ENCODE measurements around the gene HSD17B11. TPM values are rescaled to one million over a fixed set of nuclear protein-coding genes. Genes with fewer than 3 reads are reported as not detected.
"Not testable (repeated sequence)": the region's sequence is repeated elsewhere in the genome, so short reads cannot be mapped to it uniquely, and the experiment has no call there.

HSD17B11 gene
- total RNA-seq, 2 experiments from 2014 or later, result 21.2 to 21.7 TPM

DNA sequence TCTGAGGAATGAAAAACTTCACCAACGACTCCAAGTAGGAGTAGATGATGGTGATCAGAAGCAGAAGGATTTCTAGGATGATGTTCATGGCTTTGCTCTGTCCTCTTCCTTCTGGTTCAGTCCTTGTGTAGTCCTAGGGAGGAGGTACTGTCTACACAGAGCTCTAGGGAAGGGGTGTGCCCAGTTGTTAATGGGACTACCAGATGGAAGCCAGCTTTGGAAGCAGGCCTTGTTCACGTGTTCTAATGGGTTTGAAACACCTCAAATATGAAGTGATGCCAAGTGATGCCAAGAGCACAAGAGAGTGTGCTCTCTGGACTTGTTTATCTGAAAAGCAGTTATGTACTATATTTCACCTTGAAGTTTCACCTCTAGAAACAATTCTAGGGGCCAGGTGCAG, 68.2 kb downstream of the HSD17B11 start, which contains the start of gene HSD17B13:
TSS of gene HSD17B13 (minus strand) at position 129 of the 400 bp plus-strand sequence. CDS start at position 88, 41 bp downstream.
- no peak for ATAC-seq
- H3K4me3 Mint-ChIP-seq, result no peak within 1 kb of the TSS
- no peaks in the 10 kb centered on the region for H3K4me1 Mint-ChIP-seq (ENCODE audit: low read depth)
- H3K27me3 Mint-ChIP-seq, result no peaks in the 10 kb centered on the region
- no peaks in the 10 kb centered on the region for H3K36me3 Mint-ChIP-seq (ENCODE audit: low read depth)
- no peaks in the 10 kb centered on the region for H3K9me3 Mint-ChIP-seq
- TF ChIP-seq, protein P1, sequence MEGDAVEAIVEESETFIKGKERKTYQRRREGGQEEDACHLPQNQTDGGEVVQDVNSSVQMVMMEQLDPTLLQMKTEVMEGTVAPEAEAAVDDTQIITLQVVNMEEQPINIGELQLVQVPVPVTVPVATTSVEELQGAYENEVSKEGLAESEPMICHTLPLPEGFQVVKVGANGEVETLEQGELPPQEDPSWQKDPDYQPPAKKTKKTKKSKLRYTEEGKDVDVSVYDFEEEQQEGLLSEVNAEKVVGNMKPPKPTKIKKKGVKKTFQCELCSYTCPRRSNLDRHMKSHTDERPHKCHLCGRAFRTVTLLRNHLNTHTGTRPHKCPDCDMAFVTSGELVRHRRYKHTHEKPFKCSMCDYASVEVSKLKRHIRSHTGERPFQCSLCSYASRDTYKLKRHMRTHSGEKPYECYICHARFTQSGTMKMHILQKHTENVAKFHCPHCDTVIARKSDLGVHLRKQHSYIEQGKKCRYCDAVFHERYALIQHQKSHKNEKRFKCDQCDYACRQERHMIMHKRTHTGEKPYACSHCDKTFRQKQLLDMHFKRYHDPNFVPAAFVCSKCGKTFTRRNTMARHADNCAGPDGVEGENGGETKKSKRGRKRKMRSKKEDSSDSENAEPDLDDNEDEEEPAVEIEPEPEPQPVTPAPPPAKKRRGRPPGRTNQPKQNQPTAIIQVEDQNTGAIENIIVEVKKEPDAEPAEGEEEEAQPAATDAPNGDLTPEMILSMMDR (IDR thresholded peaks at IDR 0.05), result no peak
- POLR2A ChIA-PET, result no interaction called here
- intact Hi-C loops (cut with micrococcal nuclease), result no loop called here
- no peak within 1 kb of the TSS for H3K27ac Mint-ChIP-seq
- no peak for DNase-seq
- CTCF ChIA-PET, result no interaction called here

DNA sequence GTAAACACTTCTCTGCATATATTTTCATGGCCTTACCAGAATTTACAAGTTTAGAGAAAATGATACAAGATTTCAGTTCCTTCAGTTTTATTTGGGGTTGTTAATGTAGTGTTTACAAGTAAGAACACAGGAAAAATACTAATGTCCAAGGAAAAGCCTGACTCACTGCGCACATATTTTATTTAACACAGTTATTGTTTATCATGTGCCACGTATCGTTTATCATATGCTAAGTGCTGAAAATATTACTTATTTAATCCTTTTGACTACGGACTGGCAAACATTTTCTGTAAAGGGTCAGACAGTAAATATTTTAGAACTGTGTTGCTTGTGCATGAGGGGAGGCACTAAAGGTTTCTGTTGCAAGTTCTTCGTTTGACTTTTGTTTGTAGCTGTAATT, 69.1 kb downstream of the HSD17B11 start:
- Mint-ChIP-seq H3K27me3 (no peaks in the 10 kb centered on the region), H3K9me3 (no peaks in the 10 kb centered on the region), H3K36me3 (ENCODE audit: low read depth) (no peaks in the 10 kb centered on the region), H3K4me3 (no peak overlapping the region), H3K4me1 (ENCODE audit: low read depth) (no peaks in the 10 kb centered on the region), H3K27ac (no peak overlapping the region)
- TF ChIP-seq, protein P1 (IDR thresholded peaks at IDR 0.05), result no peak
- ChIA-PET CTCF (no interaction called here), POLR2A (no interaction called here)
- DNase-seq (no peak), ATAC-seq (no peak)
- intact Hi-C loops (cut with micrococcal nuclease), result no loop called here

DNA sequence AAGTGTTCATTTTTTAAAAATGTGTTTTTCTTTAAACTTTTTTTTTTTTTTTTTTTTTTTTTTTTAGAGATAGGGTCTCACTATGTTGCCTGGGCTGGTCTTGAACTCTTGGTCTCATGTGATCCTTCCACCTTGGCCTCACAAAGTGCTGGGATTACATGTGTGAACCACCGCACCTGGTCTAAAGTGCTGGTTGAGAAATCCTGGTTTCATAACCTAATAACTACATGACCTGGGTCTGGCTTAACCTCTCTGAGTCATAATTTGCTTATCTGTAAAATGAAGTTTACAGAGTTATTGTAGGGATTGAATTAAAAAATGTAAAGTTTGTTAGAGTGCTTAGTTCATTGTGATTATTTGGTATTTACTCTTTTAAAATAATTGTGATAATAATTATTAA, 73.5 kb downstream of the HSD17B11 start:
- no peaks in the 10 kb centered on the region for H3K36me3 Mint-ChIP-seq (ENCODE audit: low read depth)
- POLR2A ChIA-PET, result no interaction called here
- no peaks in the 10 kb centered on the region for H3K9me3 Mint-ChIP-seq
- no peak overlapping the region for H3K4me3 Mint-ChIP-seq
- no peak overlapping the region for H3K27ac Mint-ChIP-seq
- H3K27me3 Mint-ChIP-seq, result no peaks in the 10 kb centered on the region
- DNase-seq, result no peak
- intact Hi-C loops (cut with micrococcal nuclease), result no loop called here
- ATAC-seq, result no peak
- peaks cover 2% of the 10 kb centered on the region for H3K4me1 Mint-ChIP-seq (ENCODE audit: low read depth)
- TF ChIP-seq, protein P1 (IDR thresholded peaks at IDR 0.05), result no peak
- CTCF ChIA-PET, result no interaction called here

DNA sequence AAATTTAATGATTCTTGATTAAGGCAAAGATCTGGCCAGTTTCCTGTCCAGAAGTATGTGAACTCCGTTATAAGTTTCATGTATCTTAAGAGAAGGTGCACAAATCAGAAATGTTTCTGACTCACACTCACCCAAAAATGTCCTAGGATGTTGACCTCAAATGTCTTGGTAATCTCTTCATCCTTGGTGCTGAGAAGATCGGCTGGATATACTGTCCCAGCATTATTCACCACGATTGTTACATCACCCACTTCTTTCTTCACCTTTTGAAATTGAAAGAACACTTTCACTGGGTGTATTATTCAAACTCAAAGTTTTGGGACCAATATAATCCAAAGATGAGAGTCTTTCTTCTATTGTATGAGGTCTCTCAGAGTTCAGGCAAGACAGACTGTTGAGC, 74.0 kb downstream of the HSD17B11 start:
- ATAC-seq, result no peak
- H3K9me3 Mint-ChIP-seq, result no peaks in the 10 kb centered on the region
- H3K27me3 Mint-ChIP-seq, result no peaks in the 10 kb centered on the region
- intact Hi-C loops (cut with micrococcal nuclease), result no loop called here
- ChIA-PET POLR2A (no interaction called here), CTCF (no interaction called here)
- H3K4me3 Mint-ChIP-seq, result no peak overlapping the region
- TF ChIP-seq, protein P1 (IDR thresholded peaks at IDR 0.05), result no peak
- no peaks in the 10 kb centered on the region for H3K36me3 Mint-ChIP-seq (ENCODE audit: low read depth)
- peaks cover 2% of the 10 kb centered on the region for H3K4me1 Mint-ChIP-seq (ENCODE audit: low read depth)
- H3K27ac Mint-ChIP-seq, result no peak overlapping the region
- DNase-seq, result no peak

DNA sequence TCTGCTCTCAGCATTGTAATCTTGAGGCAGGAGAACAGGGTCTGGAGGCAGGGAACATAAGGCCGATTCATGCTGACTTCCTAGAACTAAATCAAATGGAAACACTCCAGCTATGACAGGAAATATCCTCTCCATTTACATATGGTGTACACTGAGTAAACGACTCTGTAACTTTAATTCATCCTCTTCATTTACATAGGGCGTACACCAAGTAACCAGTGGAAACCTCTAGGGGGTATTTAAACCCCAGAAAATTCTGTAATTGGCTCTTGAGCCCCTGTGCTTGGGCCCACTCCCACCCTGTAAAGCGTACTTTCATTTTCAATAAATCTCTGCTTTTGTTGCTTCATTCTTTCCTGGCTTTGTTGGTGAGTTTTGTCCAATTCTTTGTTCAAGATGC, 76.0 kb downstream of the HSD17B11 start:
- intact Hi-C loops (cut with micrococcal nuclease); CTCF ChIA-PET; H3K4me3 Mint-ChIP-seq; H3K27me3 Mint-ChIP-seq; H3K9me3 Mint-ChIP-seq; H3K36me3 Mint-ChIP-seq (ENCODE audit: low read depth); H3K27ac Mint-ChIP-seq; DNase-seq; POLR2A ChIA-PET; ATAC-seq; H3K4me1 Mint-ChIP-seq (ENCODE audit: low read depth): not testable (repeated sequence)

DNA sequence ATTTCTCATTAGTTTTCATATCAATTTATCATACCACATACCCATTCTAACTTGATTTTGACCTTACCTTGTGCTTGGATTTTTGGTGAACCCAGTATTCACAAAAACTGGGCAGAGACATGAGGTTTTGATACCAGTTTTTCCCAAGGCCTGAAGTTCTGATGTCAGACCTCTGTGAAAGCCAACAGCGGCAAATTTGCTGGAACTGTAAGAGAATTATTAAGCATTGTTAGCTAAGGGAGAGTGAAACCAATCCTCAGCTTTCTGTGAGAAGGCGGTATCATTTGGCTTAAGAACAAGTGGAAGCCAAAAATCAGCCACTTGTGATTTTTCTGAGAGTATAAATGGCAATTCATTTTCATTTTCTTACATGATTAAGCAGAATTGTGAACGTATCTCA, 77.2 kb downstream of the HSD17B11 start:
- CTCF ChIA-PET, result no interaction called here
- H3K4me1 Mint-ChIP-seq (ENCODE audit: low read depth), result peaks cover 2% of the 10 kb centered on the region
- TF ChIP-seq, protein P1 (IDR thresholded peaks at IDR 0.05), result no peak

More for the DNA sequence above, 77.2 kb downstream of the HSD17B11 start:
- Mint-ChIP-seq H3K36me3 (ENCODE audit: low read depth) (no peaks in the 10 kb centered on the region), H3K4me3 (no peak overlapping the region), H3K9me3 (no peaks in the 10 kb centered on the region), H3K27ac (no peak overlapping the region), H3K27me3 (no peaks in the 10 kb centered on the region)
- intact Hi-C loops (cut with micrococcal nuclease), result no loop called here
- POLR2A ChIA-PET, result no interaction called here
- ATAC-seq (no peak), DNase-seq (no peak)

Measured in activated CD8-positive, alpha-beta T cell treated with anti-CD3 and anti-CD28 coated beads for 36 hours (primary cell).